ENCODE results near the gene MIEF1. TPM values are rescaled to one million over a fixed set of nuclear protein-coding genes. Genes with fewer than 3 reads are reported as not detected.

The MIEF1 gene
- total and polyA plus RNA-seq, 2 experiments from 2014 or later = 13.2 to 40.1 TPM

GRCh38 chr22:39453765-39454378, 48.2 kb upstream of the MIEF1 start (continued):
- TF ChIP-seq ZNF462 (CRISPR knock-in tag; IDR thresholded peaks at IDR 0.05) (no peak), CREB1 (CRISPR knock-in tag; IDR thresholded peaks at IDR 0.05; ENCODE audit: low read depth) (no peak)

GRCh38 chr22:39454385-39454871, 47.7 kb upstream of the MIEF1 start:
- Mint-ChIP-seq H3K27ac (no peak overlapping the region), H3K4me3 (peak overlapping the region; percentile 37; the same call in 1 of the 3 replicates), H3K27me3 (ENCODE audit: insufficient read depth, low read depth, poor library complexity) (peaks cover 41% of the 10 kb centered on the region), H3K4me1 (peaks cover 36% of the 10 kb centered on the region), H3K36me3 (ENCODE audit: low read depth) (peaks cover 3% of the 10 kb centered on the region; the same call in 1 of the 3 replicates), H3K9me3 (no peaks in the 10 kb centered on the region; the same call in 2 of the 3 replicates)
- Histone ChIP-seq H4K20me1 (replicated peaks; ENCODE audit: insufficient read depth) (no peaks in the 10 kb centered on the region), H3K79me2 (replicated peaks; ENCODE audit: insufficient read depth) (no peaks in the 10 kb centered on the region), H3K4me2 (0 out of 2 replicates have a peak overlapping the region, but pooled peaks have one; percentile 32), H3K27me3 (ENCODE audit: insufficient read depth) (peaks cover 28% of the 10 kb centered on the region), H3K27ac (ENCODE audit: low read depth) (no peak overlapping the region), H3F3A (replicated peaks; ENCODE audit: low read depth) (peaks cover 11% of the 10 kb centered on the region; the same call in 1 of the 2 replicates), H3K9me2 (ENCODE audit: insufficient read depth) (no peaks in the 10 kb centered on the region), H3K4me1 (ENCODE audit: insufficient read depth) (peaks cover 18% of the 10 kb centered on the region), H2AFZ (no peak overlapping the region), H3K4me3 (no peak overlapping the region), H3K36me3 (ENCODE audit: insufficient read depth) (no peaks in the 10 kb centered on the region)
- DNase-seq (ENCODE audit: low spot score) (no peak), ATAC-seq (peak; percentile 16)
- TF ChIP-seq POLR2AphosphoS5 (IDR thresholded peaks at IDR 0.05; ENCODE audit: low read depth) (no peak), EZH2 (IDR thresholded peaks at IDR 0.05; ENCODE audit: low read depth, unreplicated experiment) (no peak), EZH2phosphoT487 (IDR thresholded peaks at IDR 0.05; ENCODE audit: unreplicated experiment) (no peak), CTCF (conservative IDR thresholded peaks at IDR 0.05; ENCODE audit: low read depth in 2 of 2) (no peak), ZNF462 (CRISPR knock-in tag; IDR thresholded peaks at IDR 0.05) (no peak)

Measured in GM23338 (cell line).